HEK293T (cell line): ENCODE measurements around the gene CEP85L.

ENCODE experiments used
- CTCF ChIA-PET: fragments of 350-600 bp; formaldehyde crosslinking; extraction: SDS; loops from one replicate; lab custom pipeline; 2021; ENCODE audit warnings: antibody characterized with exemption, inconsistent platforms; lab: Yijun Ruan, JAX
- POLR2A ChIA-PET: fragments of 350-600 bp; formaldehyde crosslinking; extraction: SDS; loops from one replicate; lab custom pipeline; 2020; ENCODE audit warnings: antibody characterized with exemption, inconsistent platforms; lab: Yijun Ruan, JAX
- DNase-seq: peaks from one replicate; pipeline ENCODE4 v3.0.0; 2012; ENCODE audit warnings: mixed read lengths; ENCODE audit errors: extremely low spot score
- ARNT ChIP-seq: fragments of 450-650 bp; IDR thresholded peaks from 2 replicates; pipeline ENCODE4 v1.6.1; 2017; ENCODE audit warnings: mild to moderate bottlenecking
- BHLHE40 ChIP-seq: fragments of 450-650 bp; IDR thresholded peaks from 2 replicates; pipeline ENCODE4 v1.6.1; 2016; ENCODE audit warnings: mild to moderate bottlenecking, moderate library complexity, borderline replicate concordance
- CTBP1 ChIP-seq: fragments of 450-650 bp; IDR thresholded peaks from 2 replicates; pipeline ENCODE4 v1.6.1; 2016; ENCODE audit warnings: borderline replicate concordance
- ELF4 ChIP-seq: fragments of 450-650 bp; IDR thresholded peaks from 2 replicates; pipeline ENCODE4 v1.6.1; 2017; ENCODE audit warnings: antibody characterized with exemption
- FOXA1 ChIP-seq: fragments of 450-650 bp; IDR thresholded peaks from 2 replicates; pipeline ENCODE4 v1.6.1; 2016; ENCODE audit warnings: mild to moderate bottlenecking
- FOXK2 ChIP-seq: fragments of 450-650 bp; IDR thresholded peaks from 2 replicates; pipeline ENCODE4 v1.6.1; 2016; ENCODE audit warnings: mild to moderate bottlenecking
- FOXM1 ChIP-seq: fragments of 450-650 bp; IDR thresholded peaks from 2 replicates; pipeline ENCODE4 v1.6.1; 2017; ENCODE audit warnings: mild to moderate bottlenecking, borderline replicate concordance
- HDGF ChIP-seq: fragments of 450-650 bp; IDR thresholded peaks from 2 replicates; pipeline ENCODE4 v1.6.1; 2017; ENCODE audit warnings: antibody characterized with exemption, borderline replicate concordance
- L3MBTL2 ChIP-seq: fragments of 450-650 bp; conservative IDR thresholded peaks from 2 replicates; pipeline ENCODE4 v1.6.1; 2016; ENCODE audit warnings: mild to moderate bottlenecking
- LEF1 ChIP-seq: fragments of 450-650 bp; IDR thresholded peaks from 2 replicates; pipeline ENCODE4 v1.6.1; 2017; ENCODE audit warnings: mild to moderate bottlenecking, borderline replicate concordance
- NFRKB ChIP-seq: fragments of 450-650 bp; IDR thresholded peaks from 2 replicates; pipeline ENCODE4 v1.6.1; 2016; ENCODE audit warnings: mild to moderate bottlenecking, moderate library complexity
- SP1 ChIP-seq: fragments of 450-650 bp; IDR thresholded peaks from 2 replicates; pipeline ENCODE4 v1.6.1; 2017
- SUZ12 ChIP-seq: fragments of 450-650 bp; IDR thresholded peaks from 2 replicates; pipeline ENCODE4 v1.6.1; 2016; ENCODE audit warnings: mild to moderate bottlenecking
- TARDBP ChIP-seq: fragments of 450-650 bp; IDR thresholded peaks from 2 replicates; pipeline ENCODE4 v1.6.1; 2016
- ZNF384 ChIP-seq: fragments of 450-650 bp; IDR thresholded peaks from 2 replicates; pipeline ENCODE4 v1.6.1; 2016
- TF ChIP-seq, protein P1 (sequence below): fragments of 450-650 bp; IDR thresholded peaks from 2 replicates; pipeline ENCODE4 v1.6.1; 2016

Gene CEP85L

DNA sequence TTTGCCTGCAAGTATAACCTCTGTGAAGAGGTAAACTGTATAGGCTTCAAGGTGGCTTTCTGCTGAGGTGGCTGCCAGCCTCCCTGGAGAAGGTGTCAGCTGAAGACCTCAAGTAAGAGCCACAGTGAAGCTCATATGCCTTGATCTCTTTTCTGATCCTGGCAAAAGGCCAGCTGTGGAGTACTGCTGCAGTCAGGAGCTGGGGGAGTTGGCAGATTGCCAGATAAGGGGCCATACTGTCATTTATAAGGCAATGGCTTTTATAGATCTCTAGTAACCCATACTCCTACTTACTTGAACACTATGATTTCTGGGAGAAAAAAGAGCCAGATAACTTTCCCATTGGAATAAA, 8.8 kb upstream of the CEP85L start:
- POLR2A ChIA-PET = interaction anchor here (1.1 kb wide), 1 partner anchor 9 kb away, joined by 7 read pairs; the partner anchor contains the start of gene CEP85L
- DNase-seq = peak; percentile 74
- TF ChIP-seq FOXM1 (no peak), BHLHE40 (no peak), SP1 (no peak), LEF1 (no peak), NFRKB (no peak), ARNT (no peak), HDGF (0 out of 2 replicates have a peak, but pooled peaks have one; percentile 53), ELF4 (no peak), ZNF384 (no peak), L3MBTL2 (0 out of 2 replicates have a peak, but pooled peaks have one; percentile 19), TARDBP (no peak)
- TF ChIP-seq, protein P1, sequence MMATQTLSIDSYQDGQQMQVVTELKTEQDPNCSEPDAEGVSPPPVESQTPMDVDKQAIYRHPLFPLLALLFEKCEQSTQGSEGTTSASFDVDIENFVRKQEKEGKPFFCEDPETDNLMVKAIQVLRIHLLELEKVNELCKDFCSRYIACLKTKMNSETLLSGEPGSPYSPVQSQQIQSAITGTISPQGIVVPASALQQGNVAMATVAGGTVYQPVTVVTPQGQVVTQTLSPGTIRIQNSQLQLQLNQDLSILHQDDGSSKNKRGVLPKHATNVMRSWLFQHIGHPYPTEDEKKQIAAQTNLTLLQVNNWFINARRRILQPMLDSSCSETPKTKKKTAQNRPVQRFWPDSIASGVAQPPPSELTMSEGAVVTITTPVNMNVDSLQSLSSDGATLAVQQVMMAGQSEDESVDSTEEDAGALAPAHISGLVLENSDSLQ = peak; percentile 34; the same call in 1 of the 2 replicates
- CTCF ChIA-PET = no interaction called here

DNA sequence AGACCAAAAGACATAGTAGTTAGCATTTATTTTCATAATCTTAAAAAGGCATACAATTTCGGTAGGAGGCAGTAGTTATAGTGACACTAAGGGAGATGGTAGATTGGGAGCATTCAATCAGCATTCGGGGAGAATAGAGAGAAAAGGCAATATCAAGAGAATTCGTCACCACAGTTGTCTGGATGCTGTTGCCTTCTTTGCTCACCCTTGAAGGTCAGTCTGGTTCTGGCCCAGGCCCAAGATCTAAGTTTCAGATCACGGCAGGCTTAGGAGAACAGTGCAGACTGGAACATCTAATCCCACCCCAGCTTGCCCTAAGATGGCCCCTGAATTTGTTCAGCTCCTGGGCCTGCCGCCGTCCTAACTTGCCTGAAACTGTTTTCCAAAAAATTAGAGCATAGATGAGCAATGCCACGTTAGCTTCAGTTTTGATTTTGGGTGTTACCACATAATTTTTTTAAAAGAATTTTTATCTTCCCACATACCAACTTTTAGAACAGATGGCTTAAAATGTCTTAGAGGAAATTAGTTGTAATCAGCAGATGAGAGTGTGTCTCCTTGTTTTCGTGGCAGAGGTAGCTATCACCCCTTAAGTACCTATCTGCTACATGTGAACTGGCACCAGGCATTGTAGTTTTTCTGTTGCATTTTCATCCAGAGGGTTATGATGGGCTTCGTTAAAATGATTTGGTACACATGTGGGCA, 8.3 kb upstream of the CEP85L start:
- ChIA-PET POLR2A (interaction anchor here (1.1 kb wide), 1 partner anchor 8 kb away, joined by 7 read pairs; the partner anchor contains the start of gene CEP85L), CTCF (no interaction called here)
- TF ChIP-seq SUZ12 = no peak
- no peak for TF ChIP-seq NFRKB
- no peak for TF ChIP-seq SP1
- TF ChIP-seq TARDBP = no peak
- TF ChIP-seq ZNF384 = no peak
- no peak for TF ChIP-seq BHLHE40
- no peak for TF ChIP-seq ARNT
- TF ChIP-seq FOXM1 = no peak
- no peak for TF ChIP-seq FOXK2
- no peak for TF ChIP-seq ELF4
- TF ChIP-seq, protein P1 = no peak
- no peak for DNase-seq

DNA sequence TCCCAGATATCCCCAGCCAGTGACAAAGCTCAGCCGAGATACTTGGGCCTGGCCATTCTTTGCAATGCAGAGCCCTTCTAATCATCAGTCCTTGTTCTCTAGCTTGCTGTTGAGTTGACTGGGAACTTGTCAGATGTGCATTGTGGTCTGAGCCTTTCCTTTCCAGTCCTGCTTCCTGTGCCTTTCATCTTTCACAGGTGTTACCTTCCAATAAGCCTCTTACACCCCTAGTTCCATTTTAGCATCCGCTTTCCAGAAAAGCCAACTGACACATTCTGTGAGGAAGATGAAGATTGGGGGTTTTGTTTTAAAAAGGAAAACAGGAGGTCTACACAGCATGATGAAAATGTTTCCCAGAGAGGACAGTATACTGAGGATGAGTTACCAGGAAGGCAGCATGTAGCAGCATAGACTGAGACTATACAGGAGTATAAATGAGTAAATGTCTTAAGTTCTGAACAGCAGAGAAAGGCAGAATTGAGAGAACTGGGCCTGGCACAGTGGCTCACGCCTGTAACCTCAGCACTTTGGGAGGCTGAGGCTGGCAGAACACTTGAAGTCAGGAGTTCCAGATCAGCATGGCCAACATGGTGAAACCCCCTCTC, 5.6 kb upstream of the CEP85L start:
- POLR2A ChIA-PET = no interaction called here
- CTCF ChIA-PET = no interaction called here
- TF ChIP-seq BHLHE40 = no peak
- DNase-seq = no peak

DNA sequence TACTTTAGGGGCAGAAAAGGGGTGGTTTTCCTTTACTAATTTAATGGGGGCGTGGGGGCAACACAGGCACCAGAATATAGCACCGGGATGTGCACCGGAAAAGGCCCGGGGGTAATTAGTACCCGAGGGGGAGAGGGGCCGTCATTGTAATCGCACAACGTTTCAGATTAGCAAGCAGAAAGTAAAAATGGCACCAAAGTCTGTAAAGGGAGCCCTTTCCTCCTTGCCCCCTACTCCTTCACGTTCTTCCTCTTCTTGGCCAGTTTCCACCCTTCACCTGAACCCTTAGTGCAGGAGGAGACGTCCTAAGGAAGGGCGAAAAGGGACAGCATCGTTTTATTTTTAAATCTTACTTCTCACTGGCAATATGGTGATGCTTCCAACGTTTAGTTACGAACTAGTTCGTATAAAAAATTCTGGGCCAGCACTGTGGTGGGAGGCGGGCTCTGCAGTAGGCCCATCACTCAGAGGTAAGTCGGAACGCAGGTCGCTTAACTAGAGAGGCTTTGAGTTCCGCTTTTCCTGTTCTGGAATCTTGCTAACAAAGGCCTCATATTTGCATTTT, 742 bp upstream of the CEP85L start:
- POLR2A ChIA-PET = interaction anchor here (0.9 kb wide), 4 partner anchors 8 to 58 kb away, joined by 3 to 7 read pairs (median 6); no protein-coding TSS in a partner anchor

DNA sequence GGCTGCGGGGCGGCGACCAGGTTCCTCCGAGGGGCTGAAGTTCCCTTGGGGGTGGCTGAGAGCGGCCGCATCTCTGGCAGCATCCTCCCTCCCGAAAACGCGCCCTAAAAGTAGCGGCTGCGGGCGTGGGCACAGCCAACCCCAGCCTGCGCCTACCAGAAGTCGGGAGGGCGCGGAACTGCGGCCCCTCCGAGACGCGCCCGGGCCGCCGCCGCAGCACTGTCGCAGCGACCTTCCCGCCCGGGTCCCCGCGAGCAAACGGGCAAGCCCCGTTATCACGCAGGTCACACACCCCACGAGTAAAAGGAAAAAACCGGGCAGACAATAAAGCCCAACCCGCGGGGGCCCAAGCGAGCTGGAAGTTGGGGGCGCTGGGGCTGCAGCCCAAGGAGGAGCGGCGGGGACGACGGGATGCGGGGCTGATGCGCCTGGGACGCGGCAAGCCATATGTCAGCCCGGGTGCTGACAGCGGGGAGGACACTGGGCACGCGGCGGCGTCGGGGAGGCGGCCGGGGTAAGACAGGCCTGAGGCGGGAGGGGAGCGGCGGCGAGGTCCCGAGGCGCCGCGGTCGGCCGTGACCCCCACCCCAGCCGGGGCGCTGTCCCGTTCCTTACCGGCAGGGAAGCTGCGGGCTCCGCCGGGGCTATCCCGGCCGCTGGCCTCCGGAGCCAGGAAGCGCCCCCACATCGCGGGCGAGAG, 659 bp downstream of the CEP85L start:
- CTCF ChIA-PET = interaction anchor here (0.7 kb wide), 1 partner anchor 56 kb away, joined by 3 read pairs; no protein-coding TSS in a partner anchor
- POLR2A ChIA-PET = interaction anchor here (0.6 to 0.9 kb wide), 6 partner anchors 9 to 150 kb away, joined by 3 to 7 read pairs (median 4); no protein-coding TSS in a partner anchor

More for the DNA sequence above, 742 bp upstream of the CEP85L start:
- CTCF ChIA-PET = no interaction called here
- DNase-seq = peak; percentile 18
- TF ChIP-seq L3MBTL2 (0 out of 2 replicates have a peak, but pooled peaks have one; percentile 1), SUZ12 (no peak)

DNA sequence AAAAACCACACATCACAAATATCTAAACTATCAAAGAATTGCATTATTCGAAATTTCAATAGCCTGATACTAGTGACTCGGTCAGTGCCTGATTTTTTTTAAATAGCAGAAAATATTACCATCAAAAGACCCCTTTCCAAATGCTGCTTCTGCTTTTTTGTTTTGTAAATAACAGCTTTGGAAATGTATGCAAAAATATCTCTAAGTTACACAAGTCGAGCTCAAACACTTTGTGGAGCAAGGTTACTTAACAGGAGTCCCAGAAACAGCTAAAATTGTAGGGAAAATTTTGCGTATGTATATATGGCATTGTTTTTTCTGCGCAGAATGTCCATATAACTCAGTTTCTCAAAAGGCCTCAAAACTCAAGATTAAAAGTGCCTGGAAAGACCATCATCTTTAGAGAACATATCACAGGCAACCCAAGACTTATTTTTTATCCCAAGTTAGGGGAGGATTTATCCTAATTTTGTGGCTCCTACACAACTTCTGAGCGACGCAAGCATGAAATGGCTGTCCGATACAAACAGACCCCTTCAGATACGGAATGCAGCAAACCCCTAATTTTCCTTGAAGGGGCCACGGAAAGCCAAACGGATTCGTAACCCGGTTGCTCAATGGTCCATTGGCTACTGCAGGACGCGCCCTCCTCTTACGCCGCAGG, 1.3 kb downstream of the CEP85L start:
- CTCF ChIA-PET = no interaction called here
- TF ChIP-seq HDGF (no peak), FOXK2 (no peak), BHLHE40 (no peak), ELF4 (no peak), FOXM1 (no peak), FOXA1 (no peak)
- peak; percentile 45 for DNase-seq
- POLR2A ChIA-PET = no interaction called here

More for the DNA sequence above, 659 bp downstream of the CEP85L start:
- DNase-seq = peak; percentile 50
- TF ChIP-seq LEF1 (no peak), HDGF (no peak), CTBP1 (peak; percentile 53; the same call in 1 of the 2 replicates)
- TF ChIP-seq, protein P1 = 0 out of 2 replicates have a peak, but pooled peaks have one; percentile 26
